ENCODE results near the gene ARID2. TPM values are rescaled to one million over a fixed set of nuclear protein-coding genes. Genes with fewer than 3 reads are reported as not detected.

The ARID2 gene
- total RNA-seq, 6 experiments from 2014 or later, result 6.2 to 11.8 (median 9.1) TPM

DNA sequence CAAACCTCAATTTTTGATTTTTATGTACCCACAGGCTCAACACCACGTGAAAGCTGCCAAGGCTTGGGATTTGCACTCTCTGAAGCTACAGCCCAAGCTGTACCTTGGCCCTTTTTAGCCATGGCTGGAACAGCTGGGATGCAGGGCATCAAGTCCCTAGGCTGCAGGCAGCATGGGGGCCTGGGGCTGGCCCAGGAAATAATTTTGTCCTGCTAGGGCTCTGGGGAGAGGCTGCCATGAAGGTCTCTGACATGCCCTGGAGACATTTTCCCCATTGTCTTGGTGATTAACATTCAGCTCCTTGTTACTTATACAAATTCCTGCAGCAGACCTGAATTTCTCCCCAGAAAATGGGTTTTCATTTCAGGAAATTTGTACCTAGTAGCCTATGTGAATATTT, 157.2 kb downstream of the ARID2 start:
- H3K27me3 ChIP-seq, result no peaks in the 10 kb centered on the region
- intact Hi-C loops (cut with DNase I), result no loop called here
- ATAC-seq, result no peak
- no peak for DNase-seq
- H3K4me3 ChIP-seq, result no peak overlapping the region
- H3K27ac ChIP-seq, result no peak overlapping the region
- WGBS (ENCODE audit: insufficient coverage, low coverage, low lambda C conversion rate, missing lambda C conversion rate), result 100% methylated on average over 1 of the region's 1 CpG
- no peaks in the 10 kb centered on the region for H3K9me3 ChIP-seq
- H3K4me1 ChIP-seq, result no peaks in the 10 kb centered on the region
- H3K36me3 ChIP-seq, result no peaks in the 10 kb centered on the region
- no peak for TF ChIP-seq POLR2A (IDR thresholded peaks at IDR 0.05)
- TF ChIP-seq, protein P1, sequence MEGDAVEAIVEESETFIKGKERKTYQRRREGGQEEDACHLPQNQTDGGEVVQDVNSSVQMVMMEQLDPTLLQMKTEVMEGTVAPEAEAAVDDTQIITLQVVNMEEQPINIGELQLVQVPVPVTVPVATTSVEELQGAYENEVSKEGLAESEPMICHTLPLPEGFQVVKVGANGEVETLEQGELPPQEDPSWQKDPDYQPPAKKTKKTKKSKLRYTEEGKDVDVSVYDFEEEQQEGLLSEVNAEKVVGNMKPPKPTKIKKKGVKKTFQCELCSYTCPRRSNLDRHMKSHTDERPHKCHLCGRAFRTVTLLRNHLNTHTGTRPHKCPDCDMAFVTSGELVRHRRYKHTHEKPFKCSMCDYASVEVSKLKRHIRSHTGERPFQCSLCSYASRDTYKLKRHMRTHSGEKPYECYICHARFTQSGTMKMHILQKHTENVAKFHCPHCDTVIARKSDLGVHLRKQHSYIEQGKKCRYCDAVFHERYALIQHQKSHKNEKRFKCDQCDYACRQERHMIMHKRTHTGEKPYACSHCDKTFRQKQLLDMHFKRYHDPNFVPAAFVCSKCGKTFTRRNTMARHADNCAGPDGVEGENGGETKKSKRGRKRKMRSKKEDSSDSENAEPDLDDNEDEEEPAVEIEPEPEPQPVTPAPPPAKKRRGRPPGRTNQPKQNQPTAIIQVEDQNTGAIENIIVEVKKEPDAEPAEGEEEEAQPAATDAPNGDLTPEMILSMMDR (IDR thresholded peaks at IDR 0.05), result no peak

DNA sequence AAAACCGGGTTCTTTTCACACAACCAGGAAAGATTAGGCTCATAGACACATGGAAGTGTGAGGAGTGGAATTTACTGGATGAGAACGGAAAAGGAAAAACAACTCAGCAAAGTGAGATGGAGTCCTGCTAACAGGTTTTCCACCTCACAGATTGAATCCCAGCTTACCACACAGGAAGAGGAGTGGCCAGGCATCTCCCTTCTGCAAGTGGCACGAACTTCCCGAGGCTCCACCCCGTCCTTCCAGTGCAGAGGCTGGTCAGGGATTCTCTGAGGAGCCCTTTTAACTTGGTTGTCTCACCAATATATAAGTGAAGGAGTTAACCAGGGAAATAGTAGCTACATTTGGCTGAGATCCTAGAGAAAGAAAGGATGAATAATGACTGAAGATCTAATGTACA, 158.0 kb downstream of the ARID2 start:
- Histone ChIP-seq H3K36me3 (peaks cover 0 to 8% (median 0%) of the 10 kb centered on the region in 4 donors), H3K27me3 (no peaks in the 10 kb centered on the region), H3K9me3 (no peaks in the 10 kb centered on the region), H3K27ac (no peak overlapping the region), H3K4me1 (no peaks in the 10 kb centered on the region), H3K4me3 (no peak overlapping the region)
- DNase-seq, result no peak
- TF ChIP-seq, protein P1 (IDR thresholded peaks at IDR 0.05), result no peak
- no peak for TF ChIP-seq POLR2A (IDR thresholded peaks at IDR 0.05)
- 85% methylated on average over 5 of the region's 5 CpGs for WGBS (ENCODE audit: insufficient coverage, low coverage, low lambda C conversion rate, missing lambda C conversion rate)
- no peak for ATAC-seq
- intact Hi-C loops (cut with DNase I), result no loop called here

DNA sequence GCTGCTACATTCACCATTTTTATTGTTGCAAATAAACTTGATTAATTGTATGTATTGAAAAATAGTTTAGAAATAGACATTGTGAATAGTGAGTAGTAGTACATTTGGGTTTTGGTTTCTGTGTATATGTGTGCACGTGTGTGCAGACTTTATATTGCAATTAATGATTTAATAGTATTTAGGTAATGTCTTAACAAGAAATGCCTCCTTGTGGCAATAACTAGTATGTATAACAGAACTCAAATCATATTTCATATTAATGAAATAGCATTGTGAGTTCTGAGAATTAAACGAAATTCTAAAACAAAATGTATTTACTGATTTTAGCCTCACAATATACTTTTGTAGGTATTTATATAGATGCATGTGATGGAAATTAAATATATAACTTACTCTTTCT, 160.8 kb downstream of the ARID2 start:
- H3K4me1 ChIP-seq, result no peaks in the 10 kb centered on the region
- no peaks in the 10 kb centered on the region for H3K9me3 ChIP-seq
- no peaks in the 10 kb centered on the region for H3K27me3 ChIP-seq
- WGBS (ENCODE audit: insufficient coverage, low coverage, low lambda C conversion rate, missing lambda C conversion rate), result 95% methylated on average over 2 of the region's 2 CpGs
- H3K27ac ChIP-seq, result no peak overlapping the region
- TF ChIP-seq, protein P1 (IDR thresholded peaks at IDR 0.05), result no peak
- no peak for TF ChIP-seq POLR2A (IDR thresholded peaks at IDR 0.05)
- no peak overlapping the region for H3K4me3 ChIP-seq
- intact Hi-C loops (cut with DNase I), result no loop called here
- H3K36me3 ChIP-seq, result peaks cover 0 to 22% (median 4%) of the 10 kb centered on the region in 4 donors
- no peak for DNase-seq
- no peak for ATAC-seq

DNA sequence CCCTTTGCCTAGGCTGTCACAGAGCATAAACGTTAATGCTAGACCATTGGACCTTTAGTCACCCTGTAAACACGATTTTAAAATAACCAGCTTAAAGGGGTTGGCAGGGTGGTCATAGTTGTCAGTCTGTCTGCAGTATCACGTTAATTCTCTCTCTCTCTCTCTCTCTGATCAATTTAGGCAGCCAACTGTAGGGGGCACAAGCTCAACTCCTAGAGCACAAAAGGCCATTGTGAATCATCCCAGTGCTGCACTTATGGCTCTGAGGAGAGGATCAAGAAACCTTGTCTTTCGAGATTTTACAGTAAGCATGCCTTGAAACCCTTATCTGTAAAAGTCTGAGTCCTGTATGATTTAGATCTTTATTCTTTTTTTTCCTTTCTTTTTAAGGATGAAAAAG, 163.7 kb downstream of the ARID2 start:
- Histone ChIP-seq H3K4me1 (no peaks in the 10 kb centered on the region), H3K27ac (no peak overlapping the region), H3K9me3 (no peaks in the 10 kb centered on the region), H3K27me3 (no peaks in the 10 kb centered on the region), H3K4me3 (no peak overlapping the region), H3K36me3 (peaks cover 0 to 26% (median 7%) of the 10 kb centered on the region in 4 donors)
- no peak for ATAC-seq
- TF ChIP-seq POLR2A (IDR thresholded peaks at IDR 0.05), result no peak
- TF ChIP-seq, protein P1 (IDR thresholded peaks at IDR 0.05), result peak in 2 of 4 donors; percentile 6 to 10
- 65% methylated on average over 4 of the region's 4 CpGs for WGBS (ENCODE audit: insufficient coverage, low coverage, low lambda C conversion rate, missing lambda C conversion rate)
- intact Hi-C loops (cut with DNase I), result no loop called here
- no peak for DNase-seq

DNA sequence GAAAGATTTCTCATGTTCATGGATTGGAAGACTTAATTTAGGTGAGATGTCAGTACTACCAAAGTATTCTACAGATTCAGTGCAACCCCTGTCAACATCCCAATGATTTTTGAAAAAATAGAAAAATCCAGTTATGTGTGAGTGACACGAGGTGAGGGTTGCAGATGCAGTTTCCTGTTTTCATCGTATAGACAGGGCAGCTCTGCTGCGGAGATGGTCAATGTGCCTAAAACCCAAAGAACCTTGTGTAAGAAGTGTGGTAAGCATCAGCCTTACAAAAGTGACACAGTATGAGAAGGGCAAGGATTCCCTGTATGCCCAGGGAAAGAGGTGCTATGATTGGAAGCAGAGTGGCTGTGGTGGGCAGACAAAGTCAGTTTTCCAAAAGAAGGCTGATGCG, 166.5 kb downstream of the ARID2 start:
- no peak for ATAC-seq
- peaks cover 0 to 26% (median 10%) of the 10 kb centered on the region in 4 donors for H3K36me3 ChIP-seq
- TF ChIP-seq POLR2A (IDR thresholded peaks at IDR 0.05), result no peak
- TF ChIP-seq, protein P1 (IDR thresholded peaks at IDR 0.05), result no peak

More for the DNA sequence above, 166.5 kb downstream of the ARID2 start:
- H3K4me3 ChIP-seq, result no peak overlapping the region
- H3K27ac ChIP-seq, result no peak overlapping the region
- H3K9me3 ChIP-seq, result no peaks in the 10 kb centered on the region
- H3K27me3 ChIP-seq, result no peaks in the 10 kb centered on the region
- intact Hi-C loops (cut with DNase I), result no loop called here
- H3K4me1 ChIP-seq, result no peaks in the 10 kb centered on the region
- 82% methylated on average over 3 of the region's 4 CpGs for WGBS (ENCODE audit: insufficient coverage, low coverage, low lambda C conversion rate, missing lambda C conversion rate)
- no peak for DNase-seq

Measured in right lobe of liver (tissue), 6 donors.